T-helper 2 cell treated with Interferon-gamma antibody and Interleukin-4, amounts not matched to agents 5 μg/mL and 100 μg/mL, for 36 hours (primary cell): ENCODE measurements around the gene LRRN2.

ENCODE experiments used
- DNase-seq: peaks from one replicate; pipeline ENCODE4 v3.0.0; 2021; ENCODE audit warnings: low spot score
- H3K27ac Mint-ChIP-seq: one replicate; pipeline ENCODE4 v1.8.0; 2021; ENCODE audit warnings: mild to moderate bottlenecking, mixed read lengths
- H3K27me3 Mint-ChIP-seq: one replicate; pipeline ENCODE4 v1.8.0; 2021; ENCODE audit warnings: low read depth, mixed read lengths
- H3K36me3 Mint-ChIP-seq: one replicate; pipeline ENCODE4 v1.8.0; 2021; ENCODE audit warnings: low read depth, mixed read lengths
- H3K4me1 Mint-ChIP-seq: one replicate; pipeline ENCODE4 v1.8.0; 2021; ENCODE audit warnings: low read depth, mixed read lengths
- H3K4me3 Mint-ChIP-seq: one replicate; pipeline ENCODE4 v1.8.0; 2022; ENCODE audit warnings: mild to moderate bottlenecking, moderate library complexity, mixed read lengths
- H3K9me3 Mint-ChIP-seq: one replicate; pipeline ENCODE4 v1.8.0; 2021; ENCODE audit warnings: mixed read lengths

LRRN2 gene

DNA sequence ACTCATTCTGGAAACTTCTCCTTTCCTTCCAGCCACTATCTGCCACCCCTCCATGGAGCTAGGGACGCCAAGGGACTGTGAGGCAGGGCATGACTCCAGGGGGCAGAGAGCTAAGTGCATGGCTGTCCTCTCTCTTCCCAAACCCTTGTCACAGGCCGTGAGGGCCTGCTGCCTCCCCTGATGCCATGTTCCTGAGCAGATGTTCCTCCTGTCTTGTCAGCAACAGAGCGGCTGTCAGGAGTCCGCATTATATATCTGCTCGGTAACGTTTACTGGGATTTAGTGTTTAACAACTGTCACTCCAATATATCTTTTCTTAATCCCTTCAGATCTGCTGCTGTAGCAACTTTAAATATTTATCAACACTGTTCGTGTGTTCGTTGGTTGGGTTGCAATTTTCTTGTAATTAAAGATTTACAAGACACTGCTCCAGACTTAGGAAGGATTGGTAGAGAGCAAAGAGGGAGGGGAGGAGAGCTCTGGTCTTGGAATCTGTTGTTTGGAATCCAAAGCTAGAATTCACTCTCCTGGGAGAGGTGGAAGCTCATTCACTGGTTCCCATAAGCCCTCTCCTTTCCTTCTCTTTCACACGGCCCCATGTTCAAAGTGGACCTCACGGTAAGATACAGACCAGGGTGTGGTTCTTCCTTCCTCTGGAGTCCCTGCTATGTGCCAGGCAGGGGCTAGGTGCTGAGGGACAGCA lies 93.1 kb downstream of the LRRN2 start:
- Mint-ChIP-seq H3K4me1 (peaks cover 2% of the 10 kb centered on the region), H3K27ac (no peak overlapping the region), H3K36me3 (no peaks in the 10 kb centered on the region), H3K27me3 (peaks cover 2% of the 10 kb centered on the region), H3K4me3 (no peak overlapping the region), H3K9me3 (no peaks in the 10 kb centered on the region)
- no peak for DNase-seq

DNA sequence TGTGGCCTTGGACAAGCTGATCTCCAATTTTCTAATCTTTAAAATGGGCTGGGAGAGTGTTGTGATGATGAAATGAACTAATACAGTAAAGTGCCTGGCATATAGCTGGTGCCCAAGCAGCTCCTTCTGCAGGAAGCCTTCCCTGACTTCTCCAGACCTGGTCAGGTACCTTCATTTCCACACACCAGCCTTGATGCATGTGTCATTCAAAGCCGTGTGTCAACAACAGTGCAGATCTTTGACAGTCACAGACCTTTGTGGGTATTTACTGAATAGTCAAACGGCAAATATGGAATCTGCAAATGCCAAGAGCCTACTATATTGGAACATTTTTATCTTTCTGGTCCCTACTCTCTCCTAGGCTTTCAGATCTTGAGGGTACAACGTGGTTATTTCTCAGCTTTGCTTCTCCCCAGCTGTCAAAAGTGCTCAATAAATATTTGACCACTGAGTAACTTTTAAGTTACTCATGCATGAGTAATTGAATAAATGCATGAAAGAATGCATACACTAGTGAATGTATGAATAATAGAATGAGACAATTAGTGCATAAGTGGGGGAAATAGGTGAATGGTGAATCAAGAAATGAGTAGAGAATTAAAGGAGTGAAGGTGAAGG lies 94.0 kb downstream of the LRRN2 start:
- no peaks in the 10 kb centered on the region for H3K9me3 Mint-ChIP-seq
- H3K27me3 Mint-ChIP-seq = peaks cover 2% of the 10 kb centered on the region
- no peak overlapping the region for H3K27ac Mint-ChIP-seq
- DNase-seq = no peak
- no peak overlapping the region for H3K4me3 Mint-ChIP-seq
- H3K4me1 Mint-ChIP-seq = peaks cover 2% of the 10 kb centered on the region
- no peaks in the 10 kb centered on the region for H3K36me3 Mint-ChIP-seq

DNA sequence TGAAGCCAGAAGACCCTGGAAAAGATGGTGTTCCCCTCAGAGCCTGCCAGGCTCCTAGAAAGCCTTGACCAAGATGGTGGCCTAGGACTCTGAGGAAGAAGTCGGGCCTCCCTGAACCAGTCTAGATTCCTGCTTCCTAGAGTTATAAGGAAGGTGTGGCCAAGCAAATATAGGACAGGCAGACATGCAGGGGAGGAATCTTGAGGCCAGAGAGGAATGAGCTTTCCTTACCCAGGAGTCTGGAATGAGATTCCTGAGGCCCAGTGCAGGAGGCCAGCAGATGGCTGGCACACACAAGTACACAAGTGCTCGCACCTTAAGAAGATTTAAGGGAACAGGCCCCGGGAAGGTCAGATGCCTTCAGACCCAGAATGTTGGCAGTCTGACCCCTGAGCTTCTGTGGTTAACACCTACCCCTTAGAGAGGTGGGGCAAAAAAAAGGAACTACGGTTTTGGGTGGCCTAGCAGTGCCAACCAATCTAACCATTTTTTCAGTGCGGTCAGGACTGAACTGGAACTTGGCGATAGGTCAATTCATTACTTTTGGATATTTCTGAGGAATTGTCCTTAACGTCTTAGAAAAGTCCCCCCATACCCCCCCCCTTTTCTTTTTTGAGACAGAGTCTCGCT lies 96.0 kb downstream of the LRRN2 start:
- H3K27me3 Mint-ChIP-seq = peaks cover 2% of the 10 kb centered on the region
- DNase-seq = no peak
- H3K4me1 Mint-ChIP-seq = peaks cover 2% of the 10 kb centered on the region
- H3K27ac Mint-ChIP-seq = no peak overlapping the region
- H3K9me3 Mint-ChIP-seq = no peaks in the 10 kb centered on the region
- H3K36me3 Mint-ChIP-seq = no peaks in the 10 kb centered on the region
- no peak overlapping the region for H3K4me3 Mint-ChIP-seq

GRCh38 chr1:204588826-204589225 lies 96.7 kb downstream of the LRRN2 start:
- no peak for DNase-seq

GRCh38 chr1:204587621-204588020 lies 97.9 kb downstream of the LRRN2 start:
- peaks cover 2% of the 10 kb centered on the region for H3K36me3 Mint-ChIP-seq
- H3K4me1 Mint-ChIP-seq = peaks cover 2% of the 10 kb centered on the region
- no peak overlapping the region for H3K4me3 Mint-ChIP-seq
- no peaks in the 10 kb centered on the region for H3K27me3 Mint-ChIP-seq
- no peak for DNase-seq
- H3K9me3 Mint-ChIP-seq = no peaks in the 10 kb centered on the region
- no peak overlapping the region for H3K27ac Mint-ChIP-seq

More at GRCh38 chr1:204588826-204589225, 96.7 kb downstream of the LRRN2 start:
- no peak overlapping the region for H3K4me3 Mint-ChIP-seq
- H3K27ac Mint-ChIP-seq = no peak overlapping the region
- peaks cover 2% of the 10 kb centered on the region for H3K4me1 Mint-ChIP-seq
- H3K27me3 Mint-ChIP-seq = peaks cover 2% of the 10 kb centered on the region
- no peaks in the 10 kb centered on the region for H3K9me3 Mint-ChIP-seq
- no peaks in the 10 kb centered on the region for H3K36me3 Mint-ChIP-seq

- no peaks in the 10 kb centered on the region for H3K27me3 Mint-ChIP-seq
- H3K4me3 Mint-ChIP-seq = peak overlapping the region; percentile 38
- no peak for DNase-seq
- H3K36me3 Mint-ChIP-seq = peaks cover 11% of the 10 kb centered on the region
- H3K27ac Mint-ChIP-seq = peak overlapping the region; percentile 62
- no peaks in the 10 kb centered on the region for H3K9me3 Mint-ChIP-seq
- peaks cover 9% of the 10 kb centered on the region for H3K4me1 Mint-ChIP-seq
These were observed 100.7 kb downstream of the LRRN2 start for GRCh38 chr1:204584699-204585372.

DNA sequence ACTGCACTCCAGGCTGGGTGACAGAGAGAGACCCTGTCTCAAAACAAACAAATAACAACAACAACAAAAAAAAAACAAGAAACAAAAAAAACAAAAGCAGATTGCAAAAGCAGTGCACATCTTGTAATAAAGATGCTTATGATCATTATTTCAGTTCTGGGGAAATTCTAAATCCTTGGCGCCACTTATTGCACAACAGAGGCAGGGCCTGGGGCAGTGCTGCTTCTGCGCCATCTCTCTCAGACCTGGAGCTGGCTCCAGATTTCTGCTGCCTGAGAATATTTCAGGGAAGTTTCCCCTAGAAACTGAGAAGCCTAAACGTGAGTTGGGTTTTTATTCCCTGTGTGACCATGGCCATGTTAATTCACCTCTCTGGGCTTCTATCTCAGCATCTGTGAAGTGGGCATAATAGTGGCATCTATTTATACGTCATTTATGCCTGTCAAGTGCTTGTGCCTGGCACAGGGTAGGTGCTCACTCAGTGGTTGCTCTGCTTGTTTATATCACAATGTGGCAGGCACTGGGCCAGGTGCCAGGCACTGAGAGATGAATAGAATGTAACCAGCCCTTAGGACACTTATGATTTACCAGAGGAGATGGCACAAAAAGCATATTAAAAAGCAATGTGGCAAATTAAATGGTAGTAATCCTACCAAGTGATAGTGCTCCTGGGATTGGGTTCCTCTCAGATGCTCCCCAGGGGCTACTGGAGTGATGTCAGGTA lies 101.5 kb downstream of the LRRN2 start:
- Mint-ChIP-seq H3K9me3 (no peaks in the 10 kb centered on the region), H3K4me3 (no peak overlapping the region), H3K27ac (no peak overlapping the region), H3K36me3 (peaks cover 13% of the 10 kb centered on the region), H3K4me1 (peaks cover 15% of the 10 kb centered on the region), H3K27me3 (no peaks in the 10 kb centered on the region)
- no peak for DNase-seq

DNA sequence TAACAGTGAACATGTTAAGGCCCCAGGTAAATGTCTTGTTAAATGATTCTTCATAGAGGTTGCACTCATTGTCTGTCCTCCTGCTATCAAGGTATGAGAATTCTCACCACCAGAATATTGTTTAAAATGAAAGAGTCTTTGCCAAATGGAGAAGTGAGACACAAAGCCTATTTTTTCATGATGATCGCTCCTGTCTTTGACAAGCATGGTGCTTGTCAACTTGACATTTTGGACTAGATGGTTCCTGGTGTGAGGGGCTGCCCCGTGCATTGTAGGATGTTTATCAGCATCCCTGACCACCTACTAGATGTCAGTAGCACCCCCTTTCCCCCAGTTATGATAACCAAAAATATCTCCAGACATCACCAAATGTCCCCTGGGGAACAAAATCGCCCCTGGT lies 103.8 kb downstream of the LRRN2 start:
- Mint-ChIP-seq H3K36me3 (peaks cover 13% of the 10 kb centered on the region), H3K27ac (no peak overlapping the region), H3K27me3 (no peaks in the 10 kb centered on the region), H3K4me3 (no peak overlapping the region), H3K9me3 (no peaks in the 10 kb centered on the region), H3K4me1 (peaks cover 30% of the 10 kb centered on the region)
- DNase-seq = no peak

- DNase-seq = no peak
- H3K27ac Mint-ChIP-seq = peak overlapping the region; percentile 94
- H3K27me3 Mint-ChIP-seq = no peaks in the 10 kb centered on the region
- H3K36me3 Mint-ChIP-seq = peaks cover 13% of the 10 kb centered on the region
- peaks cover 33% of the 10 kb centered on the region for H3K4me1 Mint-ChIP-seq
- peak overlapping the region; percentile 83 for H3K4me3 Mint-ChIP-seq
- H3K9me3 Mint-ChIP-seq = no peaks in the 10 kb centered on the region
These were observed 104.7 kb downstream of the LRRN2 start for GRCh38 chr1:204580862-204581261.

GRCh38 chr1:204579681-204580080 lies 105.9 kb downstream of the LRRN2 start:
- Mint-ChIP-seq H3K27ac (peak overlapping the region; percentile 94), H3K4me3 (peak overlapping the region; percentile 83), H3K9me3 (no peaks in the 10 kb centered on the region), H3K27me3 (no peaks in the 10 kb centered on the region), H3K36me3 (peaks cover 13% of the 10 kb centered on the region), H3K4me1 (peaks cover 33% of the 10 kb centered on the region)
- DNase-seq = no peak

DNA sequence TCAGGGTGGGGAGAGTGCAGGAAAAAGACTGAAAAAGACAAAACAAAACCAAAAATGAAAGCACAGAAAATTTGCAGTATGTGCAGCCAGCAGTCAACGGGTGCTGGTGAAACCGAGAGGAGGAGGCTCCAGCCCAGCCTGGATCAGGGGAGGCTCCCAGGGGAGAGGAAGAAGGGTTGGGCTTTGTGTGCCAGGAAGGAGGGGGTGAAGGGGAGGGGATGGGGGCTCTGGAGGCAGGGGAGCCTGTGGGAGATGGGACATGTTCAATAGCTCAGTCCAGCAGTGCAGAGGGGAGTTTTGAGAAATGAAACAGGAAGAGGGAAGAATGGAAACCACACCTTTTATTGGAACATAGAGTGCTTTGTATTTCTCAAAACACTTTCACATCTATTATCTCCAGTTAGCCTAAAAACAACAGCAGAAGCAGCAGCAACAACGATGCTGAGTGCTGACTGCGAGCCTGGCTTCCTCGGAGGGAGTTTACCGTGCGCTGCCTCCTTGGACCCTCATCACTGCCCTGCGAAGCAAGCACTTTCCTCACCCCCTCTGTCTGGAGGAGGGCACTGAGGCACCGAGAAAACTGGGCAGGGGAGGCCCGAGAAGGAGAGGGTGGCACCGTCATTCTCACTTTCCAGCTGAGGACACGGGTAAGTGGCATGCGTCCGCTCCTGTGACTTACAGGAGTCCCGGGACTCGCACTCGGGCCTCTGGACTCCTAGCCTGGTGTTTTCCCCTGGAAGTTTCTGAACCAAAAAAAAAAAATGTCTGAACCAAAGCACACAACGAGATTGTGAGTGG lies 106.5 kb downstream of the LRRN2 start:
- Mint-ChIP-seq H3K27me3 (no peaks in the 10 kb centered on the region), H3K4me3 (peak overlapping the region; percentile 83), H3K36me3 (peaks cover 13% of the 10 kb centered on the region), H3K4me1 (peaks cover 33% of the 10 kb centered on the region), H3K9me3 (no peaks in the 10 kb centered on the region), H3K27ac (peak overlapping the region; percentile 94)
- peak; percentile 29 for DNase-seq

- peak overlapping the region; percentile 94 for H3K27ac Mint-ChIP-seq
- H3K9me3 Mint-ChIP-seq = no peaks in the 10 kb centered on the region
- H3K4me1 Mint-ChIP-seq = peaks cover 33% of the 10 kb centered on the region
- DNase-seq = no peak
- H3K27me3 Mint-ChIP-seq = no peaks in the 10 kb centered on the region
- H3K36me3 Mint-ChIP-seq = peaks cover 13% of the 10 kb centered on the region
- peak overlapping the region; percentile 83 for H3K4me3 Mint-ChIP-seq
These were observed 107.6 kb downstream of the LRRN2 start for GRCh38 chr1:204577794-204578478.
